ENCODE results near the gene DAAM1.

Gene DAAM1

DNA sequence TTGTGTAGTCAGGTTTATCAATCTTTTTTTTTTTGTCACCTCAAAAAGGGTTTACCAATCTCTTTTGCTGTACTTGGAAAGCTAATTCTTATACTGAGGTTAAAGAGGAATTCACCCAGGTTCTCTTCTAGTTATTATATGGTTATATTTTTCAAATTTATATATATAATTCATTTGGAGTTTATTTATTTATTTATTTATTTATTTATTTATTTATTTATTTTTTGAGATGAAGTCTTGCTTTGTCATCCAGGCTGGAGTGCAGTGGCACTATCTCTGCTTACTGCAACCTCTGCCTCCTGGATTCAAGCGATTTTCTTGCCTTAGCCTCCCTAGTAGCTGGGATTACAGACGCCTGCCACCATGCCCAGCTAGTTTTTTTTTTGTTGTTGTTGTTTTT lies 202.9 kb downstream of the DAAM1 start:
- no peak for DNase-seq (ENCODE audit: low read depth)

DNA sequence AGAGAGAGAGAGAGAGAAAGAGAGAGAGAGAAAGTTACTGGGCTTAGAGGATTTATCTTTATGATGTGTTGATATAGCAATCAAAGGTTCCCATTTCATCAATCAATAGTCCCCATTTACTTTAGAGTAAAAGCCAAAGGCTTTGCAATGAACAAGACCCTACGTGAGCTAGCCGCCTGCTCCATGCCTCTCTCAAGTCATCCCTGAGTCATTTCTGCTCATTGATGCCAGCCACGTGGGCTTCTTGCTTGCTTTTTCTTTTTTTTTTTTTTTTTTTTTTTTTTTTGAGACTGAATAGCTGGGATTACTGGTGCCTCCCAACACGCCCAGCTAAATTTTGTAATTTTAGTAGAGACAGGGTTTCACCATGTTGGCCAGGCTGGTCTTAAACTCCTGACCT lies 205.8 kb downstream of the DAAM1 start:
- DNase-seq (ENCODE audit: low read depth), result peak; percentile 66
- TF ChIP-seq, protein P1, sequence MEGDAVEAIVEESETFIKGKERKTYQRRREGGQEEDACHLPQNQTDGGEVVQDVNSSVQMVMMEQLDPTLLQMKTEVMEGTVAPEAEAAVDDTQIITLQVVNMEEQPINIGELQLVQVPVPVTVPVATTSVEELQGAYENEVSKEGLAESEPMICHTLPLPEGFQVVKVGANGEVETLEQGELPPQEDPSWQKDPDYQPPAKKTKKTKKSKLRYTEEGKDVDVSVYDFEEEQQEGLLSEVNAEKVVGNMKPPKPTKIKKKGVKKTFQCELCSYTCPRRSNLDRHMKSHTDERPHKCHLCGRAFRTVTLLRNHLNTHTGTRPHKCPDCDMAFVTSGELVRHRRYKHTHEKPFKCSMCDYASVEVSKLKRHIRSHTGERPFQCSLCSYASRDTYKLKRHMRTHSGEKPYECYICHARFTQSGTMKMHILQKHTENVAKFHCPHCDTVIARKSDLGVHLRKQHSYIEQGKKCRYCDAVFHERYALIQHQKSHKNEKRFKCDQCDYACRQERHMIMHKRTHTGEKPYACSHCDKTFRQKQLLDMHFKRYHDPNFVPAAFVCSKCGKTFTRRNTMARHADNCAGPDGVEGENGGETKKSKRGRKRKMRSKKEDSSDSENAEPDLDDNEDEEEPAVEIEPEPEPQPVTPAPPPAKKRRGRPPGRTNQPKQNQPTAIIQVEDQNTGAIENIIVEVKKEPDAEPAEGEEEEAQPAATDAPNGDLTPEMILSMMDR (IDR thresholded peaks at IDR 0.05; ENCODE audit: insufficient read depth, low read depth, low read length, missing control alignments), result no peak
- H3K4me3 ChIP-seq (ENCODE audit: low read length), result no peak overlapping the region

More for the DNA sequence above, 202.9 kb downstream of the DAAM1 start:
- TF ChIP-seq, protein P1 (IDR thresholded peaks at IDR 0.05; ENCODE audit: insufficient read depth, low read depth, low read length, missing control alignments), result no peak
- H3K4me3 ChIP-seq (ENCODE audit: low read length), result no peak overlapping the region

GRCh38 chr14:59395672-59396071 lies 207.2 kb downstream of the DAAM1 start:
- no peak overlapping the region for H3K4me3 ChIP-seq (ENCODE audit: low read length)
- TF ChIP-seq, protein P1 (IDR thresholded peaks at IDR 0.05; ENCODE audit: insufficient read depth, low read depth, low read length, missing control alignments), result no peak
- DNase-seq (ENCODE audit: low read depth), result no peak

DNA sequence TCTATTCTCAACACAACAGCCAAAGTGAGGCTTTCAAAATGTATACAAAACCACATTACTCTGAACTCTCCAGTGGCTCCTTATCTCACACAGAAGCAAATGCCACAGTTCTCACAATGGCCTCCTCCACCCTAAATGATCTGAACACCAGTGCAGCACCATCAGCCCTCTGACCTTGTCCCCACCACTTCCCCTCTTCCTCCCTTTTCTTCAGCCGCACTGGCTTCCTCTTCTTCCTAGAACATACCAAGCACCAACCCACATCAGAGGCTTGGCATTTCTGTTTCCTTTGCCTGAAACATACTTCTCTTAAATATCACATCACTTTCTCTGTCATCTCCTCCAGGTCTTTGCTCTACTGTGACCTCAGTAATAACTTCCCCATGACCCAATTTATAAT lies 210.4 kb downstream of the DAAM1 start:
- no peak for DNase-seq (ENCODE audit: low read depth)
- no peak overlapping the region for H3K4me3 ChIP-seq (ENCODE audit: low read length)
- TF ChIP-seq, protein P1 (IDR thresholded peaks at IDR 0.05; ENCODE audit: insufficient read depth, low read depth, low read length, missing control alignments), result no peak

DNA sequence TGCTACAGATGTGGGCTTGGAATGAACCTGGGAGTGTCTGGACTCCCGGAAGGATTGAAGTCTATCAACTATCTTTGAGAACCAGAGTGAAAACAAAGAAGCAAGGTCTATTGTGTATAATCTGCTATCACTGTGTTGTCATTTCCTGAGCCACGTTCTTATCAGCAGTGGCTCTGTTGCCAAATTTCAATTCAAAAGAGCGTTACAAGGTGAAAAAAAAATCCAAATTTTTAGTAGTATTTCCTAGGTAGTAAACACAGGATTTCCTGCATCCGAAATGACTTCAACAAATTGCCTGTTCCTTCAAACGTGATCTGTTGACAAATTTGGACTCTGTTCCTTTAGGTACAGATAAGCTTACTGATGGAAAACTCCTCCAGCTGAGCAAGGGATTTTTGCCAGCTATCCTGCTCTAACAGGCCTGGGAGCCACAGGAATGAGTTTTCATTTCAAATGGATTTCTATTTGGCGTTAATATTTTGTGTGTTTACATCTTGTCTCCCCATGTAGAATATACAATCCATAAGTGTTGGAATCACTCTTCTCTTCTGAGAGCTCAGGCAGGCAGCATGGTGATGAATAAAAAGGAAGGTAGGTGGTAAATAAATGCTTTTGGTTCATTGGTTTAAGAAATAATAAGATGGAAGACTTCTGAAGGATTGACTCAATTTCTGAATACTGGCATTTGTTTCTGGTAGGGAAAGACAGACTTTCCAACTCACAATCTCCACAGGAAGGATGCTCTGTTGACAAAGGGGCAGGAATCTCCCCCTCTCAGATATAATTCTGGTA lies 218.2 kb downstream of the DAAM1 start:
- peak; percentile 53 for DNase-seq (ENCODE audit: low read depth)
- TF ChIP-seq, protein P1 (IDR thresholded peaks at IDR 0.05; ENCODE audit: insufficient read depth, low read depth, low read length, missing control alignments), result no peak
- no peak overlapping the region for H3K4me3 ChIP-seq (ENCODE audit: low read length)

DNA sequence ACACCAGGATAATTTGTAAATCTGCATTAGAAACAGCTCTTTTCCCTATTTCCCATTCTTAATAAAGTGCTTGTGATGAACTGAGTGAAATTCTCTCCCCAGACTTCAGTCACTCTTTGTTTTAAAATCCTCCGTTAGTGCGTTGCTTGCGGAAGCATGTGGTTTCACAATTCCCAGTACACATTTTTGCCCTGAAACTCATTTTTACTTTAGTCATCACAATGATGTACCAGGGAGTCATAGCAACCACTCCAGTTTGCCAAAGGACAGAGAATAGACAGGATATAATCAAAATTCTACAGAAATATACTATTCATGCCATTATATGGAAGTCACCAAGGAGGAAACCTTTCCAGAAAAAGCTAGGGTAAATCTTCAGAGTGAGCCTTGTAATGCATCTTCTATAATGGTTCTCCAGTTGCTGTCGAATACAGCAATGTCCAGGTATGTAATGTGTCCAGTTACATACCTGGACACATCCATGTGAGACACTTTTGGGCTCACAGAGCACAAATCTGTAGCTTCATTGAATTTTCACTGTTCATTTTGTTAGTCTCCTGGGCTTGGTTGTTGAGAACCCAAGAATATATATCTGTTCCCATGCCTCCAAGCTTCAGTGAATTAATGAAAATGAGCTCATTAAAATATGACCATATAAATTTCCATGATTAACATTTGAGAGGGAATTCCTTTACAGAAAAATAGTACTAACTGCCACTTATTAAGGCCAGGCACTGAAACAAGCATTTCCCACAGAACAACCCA lies 219.0 kb downstream of the DAAM1 start:
- DNase-seq (ENCODE audit: low read depth), result peak; percentile 87
- TF ChIP-seq, protein P1 (IDR thresholded peaks at IDR 0.05; ENCODE audit: insufficient read depth, low read depth, low read length, missing control alignments), result no peak
- H3K4me3 ChIP-seq (ENCODE audit: low read length), result no peak overlapping the region
